ENCODE results near the gene ADAP2. TPM values are rescaled to one million over a fixed set of nuclear protein-coding genes. Genes with fewer than 3 reads are reported as not detected.
A peak's percentile ranks its signal among the peaks of the same experiment; 100 is the strongest.

Gene ADAP2
- total and polyA plus RNA-seq, 10 donors: 10.3 to 79.7 (median 57.8) TPM

DNA sequence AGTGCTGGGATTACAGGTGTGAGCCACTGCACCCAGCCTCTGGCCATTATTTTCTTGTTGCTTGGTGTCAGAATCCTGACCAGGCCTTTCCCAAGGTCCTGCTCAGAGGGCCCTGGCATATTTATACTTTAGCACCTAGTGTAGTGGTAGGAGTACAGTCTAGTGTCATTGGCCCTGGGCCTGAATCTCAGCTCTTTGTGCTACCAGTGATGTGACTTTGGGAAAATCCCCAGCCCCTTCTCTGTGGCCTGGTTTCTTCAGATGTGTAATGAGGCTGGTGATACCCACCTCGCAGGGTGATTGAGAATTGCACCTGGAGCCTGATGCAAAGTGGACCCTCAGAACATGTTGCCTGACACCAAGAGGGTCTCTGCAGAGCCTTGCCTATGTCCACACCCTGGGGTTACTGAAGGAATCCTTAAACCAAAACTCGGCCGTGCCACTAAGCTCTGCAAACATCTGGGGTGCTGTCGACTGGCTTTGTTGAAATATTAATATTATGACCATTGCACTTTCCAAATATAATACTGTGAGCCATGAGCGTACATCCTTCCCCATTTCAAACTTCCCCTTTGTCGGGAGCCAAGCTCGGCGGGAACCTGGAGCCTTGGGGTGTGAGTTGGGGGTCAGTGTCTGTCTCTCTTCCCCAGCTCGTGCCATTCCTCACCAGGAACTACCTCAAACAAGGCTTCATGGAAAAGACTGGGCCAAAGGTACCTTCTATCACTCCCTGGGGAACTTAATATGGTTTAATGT is 31.1 kb downstream of the ADAP2 start:
- H3K4me1 ChIP-seq: peaks cover 27 to 85% (median 78%) of the 10 kb centered on the region in 6 donors
- TF ChIP-seq POLR2AphosphoS5 (IDR thresholded peaks at IDR 0.05) (peak in 1 of 3 donors; percentile 38), POLR2A (IDR thresholded peaks at IDR 0.05) (no peak)
- peaks cover 0 to 9% (median 0%) of the 10 kb centered on the region in 6 donors for H3K36me3 ChIP-seq
- 32 to 57% (median 35%) methylated on average over 9 of the region's 9 CpGs for WGBS, 5 donors
- no peaks in the 10 kb centered on the region for H3K9me3 ChIP-seq
- H3K4me3 ChIP-seq: no peak overlapping the region
- H3K27ac ChIP-seq: peak overlapping the region; percentile 29 to 86 (median 74)
- no peaks in the 10 kb centered on the region for H3K27me3 ChIP-seq (replicated peaks in 1 of 7)
- DNase-seq: no peak
- intact Hi-C loops (cut with DNase I; ENCODE audit: low total_unique reads): no loop called here

DNA sequence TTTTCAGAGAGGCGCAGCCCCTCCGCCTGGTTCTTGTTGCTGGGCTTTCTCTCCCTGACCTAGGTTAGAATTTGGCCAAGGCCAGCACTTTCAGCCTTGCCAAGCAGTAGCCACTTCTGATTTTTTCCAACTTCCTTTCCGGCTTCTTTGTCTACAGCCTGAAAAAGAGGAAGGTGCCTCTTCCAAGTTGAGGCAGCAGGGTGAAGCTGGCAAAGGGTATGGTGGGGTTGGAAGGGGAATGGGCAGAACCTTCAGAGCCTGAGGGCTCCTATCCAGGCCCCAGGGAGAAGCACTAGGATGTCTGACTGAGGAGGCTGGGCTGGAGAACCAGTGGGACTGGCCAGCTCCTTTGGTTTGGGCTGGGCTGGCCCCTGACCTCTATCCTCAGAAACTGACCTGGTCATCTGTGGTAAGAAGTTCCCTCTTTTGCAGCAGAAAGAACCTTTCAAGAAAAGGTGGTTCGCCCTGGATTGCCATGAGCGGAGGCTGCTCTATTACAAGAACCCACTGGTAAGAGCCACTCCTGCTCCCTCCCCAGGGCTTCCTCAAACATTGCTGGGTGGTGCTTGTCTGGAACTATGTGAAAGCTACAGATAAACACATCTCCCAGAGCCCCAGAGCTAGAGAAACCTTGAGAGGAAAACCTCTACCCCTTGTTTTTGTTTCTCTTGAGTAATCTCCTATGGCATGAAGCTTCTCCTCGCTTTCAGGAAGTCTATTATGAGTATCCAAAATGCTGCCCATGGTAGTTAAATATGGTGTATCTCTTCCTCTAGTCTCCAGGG is 32.5 kb downstream of the ADAP2 start:
- H3K27ac ChIP-seq: peak overlapping the region; percentile 57 to 86 (median 74)
- H3K36me3 ChIP-seq: peaks cover 0 to under 1% (median 0%) of the 10 kb centered on the region in 6 donors
- H3K9me3 ChIP-seq: no peaks in the 10 kb centered on the region
- peaks cover 32 to 99% (median 92%) of the 10 kb centered on the region in 6 donors for H3K4me1 ChIP-seq
- no peaks in the 10 kb centered on the region for H3K27me3 ChIP-seq (replicated peaks in 1 of 7)
- H3K4me3 ChIP-seq: peak overlapping the region in 2 of 8 donors; percentile 5 to 6
- peak in 1 of 3 donors; percentile 45 for TF ChIP-seq POLR2AphosphoS5 (IDR thresholded peaks at IDR 0.05)
- TF ChIP-seq, protein P1, sequence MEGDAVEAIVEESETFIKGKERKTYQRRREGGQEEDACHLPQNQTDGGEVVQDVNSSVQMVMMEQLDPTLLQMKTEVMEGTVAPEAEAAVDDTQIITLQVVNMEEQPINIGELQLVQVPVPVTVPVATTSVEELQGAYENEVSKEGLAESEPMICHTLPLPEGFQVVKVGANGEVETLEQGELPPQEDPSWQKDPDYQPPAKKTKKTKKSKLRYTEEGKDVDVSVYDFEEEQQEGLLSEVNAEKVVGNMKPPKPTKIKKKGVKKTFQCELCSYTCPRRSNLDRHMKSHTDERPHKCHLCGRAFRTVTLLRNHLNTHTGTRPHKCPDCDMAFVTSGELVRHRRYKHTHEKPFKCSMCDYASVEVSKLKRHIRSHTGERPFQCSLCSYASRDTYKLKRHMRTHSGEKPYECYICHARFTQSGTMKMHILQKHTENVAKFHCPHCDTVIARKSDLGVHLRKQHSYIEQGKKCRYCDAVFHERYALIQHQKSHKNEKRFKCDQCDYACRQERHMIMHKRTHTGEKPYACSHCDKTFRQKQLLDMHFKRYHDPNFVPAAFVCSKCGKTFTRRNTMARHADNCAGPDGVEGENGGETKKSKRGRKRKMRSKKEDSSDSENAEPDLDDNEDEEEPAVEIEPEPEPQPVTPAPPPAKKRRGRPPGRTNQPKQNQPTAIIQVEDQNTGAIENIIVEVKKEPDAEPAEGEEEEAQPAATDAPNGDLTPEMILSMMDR (IDR thresholded peaks at IDR 0.05 in 8 of 11, conservative IDR thresholded peaks at IDR 0.05 in 3 of 11): no peak
- intact Hi-C loops (cut with DNase I; ENCODE audit: low total_unique reads): no loop called here
- no peak for DNase-seq
- WGBS, 5 donors: 44 to 67% (median 50%) methylated on average over 6 of the region's 6 CpGs

DNA sequence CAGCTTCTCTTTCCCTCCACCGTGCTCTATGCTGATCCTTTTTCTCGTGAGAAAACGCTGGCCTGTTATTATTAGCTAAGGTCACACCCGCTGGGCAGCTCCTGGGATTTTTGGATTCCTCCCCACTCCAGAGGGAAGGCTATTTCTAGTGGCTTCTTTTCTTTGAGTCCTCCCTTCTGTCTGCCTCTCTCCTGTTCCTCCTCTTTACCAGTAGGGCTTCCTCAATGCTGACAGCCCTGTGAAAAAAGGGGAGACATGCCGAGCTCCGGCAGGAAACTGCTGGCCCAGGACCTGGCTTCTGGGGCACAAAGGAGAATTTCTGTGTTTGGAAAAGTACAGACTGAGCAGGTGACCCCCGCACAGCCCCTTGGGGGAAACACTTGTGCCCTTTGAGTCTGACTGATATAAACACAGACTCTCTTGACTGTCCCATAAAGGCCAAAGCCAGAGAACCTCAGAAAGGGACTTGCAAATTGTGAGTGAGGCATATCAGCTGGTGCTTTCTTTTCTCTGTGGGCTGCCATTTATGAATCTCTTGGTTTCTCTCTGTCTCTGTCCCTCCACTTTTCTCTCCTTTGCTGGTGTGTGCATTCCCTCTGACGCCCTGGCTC is 35.1 kb downstream of the ADAP2 start:
- H3K27ac ChIP-seq: peak overlapping the region; percentile 10 to 86 (median 76)
- H3K27me3 ChIP-seq (replicated peaks in 1 of 7): no peaks in the 10 kb centered on the region
- intact Hi-C loops (cut with DNase I; ENCODE audit: low total_unique reads): no loop called here
- no peak for DNase-seq
- no peaks in the 10 kb centered on the region for H3K9me3 ChIP-seq
- TF ChIP-seq, protein P1 (IDR thresholded peaks at IDR 0.05 in 8 of 11, conservative IDR thresholded peaks at IDR 0.05 in 3 of 11): peak in 4 of 11 experiments; percentile 7 to 20 (median 14)
- no peak for TF ChIP-seq POLR2A (IDR thresholded peaks at IDR 0.05)
- H3K4me3 ChIP-seq: no peak overlapping the region
- no peaks in the 10 kb centered on the region for H3K36me3 ChIP-seq
- 48 to 56% (median 55%) methylated on average over 8 of the region's 8 CpGs for WGBS, 5 donors
- peaks cover 37 to 100% (median 94%) of the 10 kb centered on the region in 6 donors for H3K4me1 ChIP-seq

DNA sequence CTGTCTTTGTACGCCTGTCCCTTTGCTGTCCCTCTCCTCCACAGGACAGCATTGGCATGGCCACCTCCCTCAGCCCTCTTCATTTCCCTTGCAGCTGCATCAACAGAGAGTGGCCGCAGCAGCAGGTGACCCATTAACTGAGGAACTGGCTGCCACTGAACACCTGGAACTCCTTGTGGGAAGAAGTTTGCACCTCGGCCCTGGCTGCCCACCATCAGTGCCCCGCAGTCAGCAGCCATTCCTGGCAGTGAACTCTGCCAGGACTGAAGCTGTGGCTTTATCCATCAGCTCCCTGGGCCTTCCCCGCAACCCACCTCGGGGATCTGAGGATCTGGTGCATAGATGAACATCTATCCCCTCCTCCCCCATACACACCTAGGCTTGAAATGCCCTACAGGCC is 36.0 kb downstream of the ADAP2 start:
- intact Hi-C loops (cut with DNase I; ENCODE audit: low total_unique reads): no loop called here

More for the DNA sequence above, 36.0 kb downstream of the ADAP2 start:
- Histone ChIP-seq H3K27ac (peak overlapping the region in 7 of 8 donors; percentile 20 to 86 (median 77)), H3K27me3 (replicated peaks in 1 of 7) (no peaks in the 10 kb centered on the region), H3K36me3 (no peaks in the 10 kb centered on the region), H3K9me3 (no peaks in the 10 kb centered on the region), H3K4me1 (peaks cover 38 to 100% (median 92%) of the 10 kb centered on the region in 6 donors), H3K4me3 (no peak overlapping the region)
- TF ChIP-seq POLR2A (IDR thresholded peaks at IDR 0.05) (no peak), POLR2AphosphoS5 (IDR thresholded peaks at IDR 0.05) (no peak)
- TF ChIP-seq, protein P1 (IDR thresholded peaks at IDR 0.05 in 8 of 11, conservative IDR thresholded peaks at IDR 0.05 in 3 of 11): no peak
- 87 to 96% (median 92%) methylated on average over 6 of the region's 6 CpGs for WGBS, 5 donors
- no peak for DNase-seq
